Fibroblast of skin of scalp (primary cell): Measurements from ENCODE around the gene ZNF823. TPM values are rescaled to one million over a fixed set of nuclear protein-coding genes. Genes with fewer than 3 reads are reported as not detected.
"Not testable (repeated sequence)": the region's sequence is repeated elsewhere in the genome, so short reads cannot be mapped to it uniquely, and the experiment has no call there.

Experiments used
- DNase-seq: peaks from one replicate; pipeline ENCODE4 v3.0.0-alpha.2; 2013
- polyA plus RNA-seq, 2 experiments: library from polyadenylated mRNA; unstranded; fragments of 120-200 nt; gene quantifications; one replicate each; pipeline ENCODE4 v1.2.1, GENCODE V29; 2013; ENCODE audit not compliant: insufficient read length in 2 of 2

The ZNF823 gene
- polyA plus RNA-seq (2013, experiment 1 of 2; ENCODE audit: insufficient read length) = 1.8 TPM
- 2.2 TPM for polyA plus RNA-seq (2013, experiment 2 of 2; ENCODE audit: insufficient read length)

- peak; percentile 98 for DNase-seq
Observed at GRCh38 chr19:11738746-11739620, at the start of gene ZNF823. Gene ZNF823, minus strand, starts transcription at chr19:11738946. Its CDS starts 127 bp downstream, at chr19:11738819.

GRCh38 chr19:11787536-11787935 is 48.8 kb upstream of the ZNF823 start:
- DNase-seq = no peak

GRCh38 chr19:11784356-11784755 is 45.6 kb upstream of the ZNF823 start:
- no peak for DNase-seq

GRCh38 chr19:11783767-11784166 is 45.0 kb upstream of the ZNF823 start:
- no peak for DNase-seq

- no peak for DNase-seq
Observed at GRCh38 chr19:11781295-11782057, 42.7 kb upstream of the ZNF823 start.

GRCh38 chr19:11780431-11781020 is 41.8 kb upstream of the ZNF823 start:
- no peak for DNase-seq

- DNase-seq = not testable (repeated sequence)
Observed at GRCh38 chr19:11776669-11777068, 37.9 kb upstream of the ZNF823 start.

GRCh38 chr19:11771520-11771919 is 32.8 kb upstream of the ZNF823 start:
- not testable (repeated sequence) for DNase-seq

- no peak for DNase-seq
Observed at GRCh38 chr19:11769995-11770394, 31.2 kb upstream of the ZNF823 start.

- peak; percentile 22 for DNase-seq
Observed at GRCh38 chr19:11767633-11768133, 28.9 kb upstream of the ZNF823 start.

GRCh38 chr19:11766597-11767591 is 28.1 kb upstream of the ZNF823 start, which contains the start of gene ZNF441:
Gene ZNF441, plus strand, starts transcription at chr19:11767000. Its CDS starts 194 bp downstream, at chr19:11767194.
- peak; percentile 95 for DNase-seq

GRCh38 chr19:11763611-11764010 is 24.9 kb upstream of the ZNF823 start:
- no peak for DNase-seq

- no peak for DNase-seq
Observed at GRCh38 chr19:11763117-11763516, 24.4 kb upstream of the ZNF823 start.

- no peak for DNase-seq
Observed at GRCh38 chr19:11759805-11760204, 21.1 kb upstream of the ZNF823 start.

GRCh38 chr19:11756965-11757364 is 18.2 kb upstream of the ZNF823 start:
- no peak for DNase-seq

- no peak for DNase-seq
Observed at GRCh38 chr19:11754663-11755062, 15.9 kb upstream of the ZNF823 start.

- DNase-seq = no peak
Observed at GRCh38 chr19:11752244-11752736, 13.5 kb upstream of the ZNF823 start.

GRCh38 chr19:11749751-11750150 is 11.0 kb upstream of the ZNF823 start:
- no peak for DNase-seq

GRCh38 chr19:11747277-11747676 is 8.5 kb upstream of the ZNF823 start:
- DNase-seq = no peak

- no peak for DNase-seq
Observed at GRCh38 chr19:11745869-11746268, 7.1 kb upstream of the ZNF823 start.
